ENCODE results near the gene ASF1B.
"Not testable (repeated sequence)": the region's sequence is repeated elsewhere in the genome, so short reads cannot be mapped to it uniquely, and the experiment has no call there.

- TF ChIP-seq, protein P1, sequence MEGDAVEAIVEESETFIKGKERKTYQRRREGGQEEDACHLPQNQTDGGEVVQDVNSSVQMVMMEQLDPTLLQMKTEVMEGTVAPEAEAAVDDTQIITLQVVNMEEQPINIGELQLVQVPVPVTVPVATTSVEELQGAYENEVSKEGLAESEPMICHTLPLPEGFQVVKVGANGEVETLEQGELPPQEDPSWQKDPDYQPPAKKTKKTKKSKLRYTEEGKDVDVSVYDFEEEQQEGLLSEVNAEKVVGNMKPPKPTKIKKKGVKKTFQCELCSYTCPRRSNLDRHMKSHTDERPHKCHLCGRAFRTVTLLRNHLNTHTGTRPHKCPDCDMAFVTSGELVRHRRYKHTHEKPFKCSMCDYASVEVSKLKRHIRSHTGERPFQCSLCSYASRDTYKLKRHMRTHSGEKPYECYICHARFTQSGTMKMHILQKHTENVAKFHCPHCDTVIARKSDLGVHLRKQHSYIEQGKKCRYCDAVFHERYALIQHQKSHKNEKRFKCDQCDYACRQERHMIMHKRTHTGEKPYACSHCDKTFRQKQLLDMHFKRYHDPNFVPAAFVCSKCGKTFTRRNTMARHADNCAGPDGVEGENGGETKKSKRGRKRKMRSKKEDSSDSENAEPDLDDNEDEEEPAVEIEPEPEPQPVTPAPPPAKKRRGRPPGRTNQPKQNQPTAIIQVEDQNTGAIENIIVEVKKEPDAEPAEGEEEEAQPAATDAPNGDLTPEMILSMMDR (conservative IDR thresholded peaks at IDR 0.05): not testable (repeated sequence)
- TF ChIP-seq ZFX (IDR thresholded peaks at IDR 0.05): not testable (repeated sequence)
Measured at GRCh38 chr19:14146169-14146568, 9.8 kb upstream of the ASF1B start.
